Upper lobe of right lung (tissue), 1 donor: ENCODE measurements around the gene STK17A. TPM values are rescaled to one million over a fixed set of nuclear protein-coding genes. Genes with fewer than 3 reads are reported as not detected.

Experiments used
- ATAC-seq: fragments of 200-7000 bp; cut with Tn5 transposase; one replicate; pipeline ENCODE4 v1.9.1; 2020; ENCODE audit warnings: mild to moderate bottlenecking, moderate library complexity
- DNase-seq: peaks from one replicate; pipeline ENCODE4 v3.0.0-alpha.2; 2020
- H3K27ac ChIP-seq: fragments of 200-600 bp; one replicate; pipeline ENCODE4 v1.8.0; 2022
- H3K27me3 ChIP-seq: fragments of 200-600 bp; one replicate; pipeline ENCODE4 v1.8.0; 2022; ENCODE audit warnings: mild to moderate bottlenecking
- H3K36me3 ChIP-seq: fragments of 200-600 bp; one replicate; pipeline ENCODE4 v1.8.0; 2022
- H3K4me1 ChIP-seq: fragments of 200-600 bp; one replicate; pipeline ENCODE4 v1.8.0; 2022
- H3K4me3 ChIP-seq: fragments of 200-600 bp; one replicate; pipeline ENCODE4 v1.8.0; 2022; ENCODE audit warnings: mild to moderate bottlenecking
- H3K9me3 ChIP-seq: fragments of 200-600 bp; one replicate; pipeline ENCODE4 v1.8.0; 2022
- CTCF ChIP-seq: fragments of 200-600 bp; IDR thresholded peaks from one replicate; pipeline ENCODE4 v1.8.0; 2022; ENCODE audit warnings: antibody characterized with exemption
- intact Hi-C: fragments of 100-400 bp; cut with DNase I; formaldehyde crosslinking; loops from one replicate; pipeline ENCODE4 v1.11.0; 2022
- total RNA-seq: library from RNA; stranded (reverse); fragmentation: NEBNext Ultra II Directional; extraction: Animal tissue kit (Norgen Biotek cat#: 25700); gene quantifications from one replicate; pipeline ENCODE4 v1.2.1, GENCODE V29; 2021
- donor health status: DM: no; HTN: yes; CAD: no; lungs with severe emphysema.

STK17A gene
- total RNA-seq, 1 donor from 2014 or later = 35.4 TPM

GRCh38 chr7:43637114-43637806 lies 54.4 kb downstream of the STK17A start:
- DNase-seq (no peak), ATAC-seq (no peak)
- intact Hi-C loops = no loop called here
- no peak overlapping the region for H3K27ac ChIP-seq
- no peak overlapping the region for H3K4me3 ChIP-seq
- no peaks in the 10 kb centered on the region for H3K27me3 ChIP-seq
- H3K4me1 ChIP-seq = peaks cover 27% of the 10 kb centered on the region
- H3K36me3 ChIP-seq = peaks cover 52% of the 10 kb centered on the region
- no peaks in the 10 kb centered on the region for H3K9me3 ChIP-seq
- TF ChIP-seq CTCF = no peak

- Histone ChIP-seq H3K9me3 (no peaks in the 10 kb centered on the region), H3K27me3 (no peaks in the 10 kb centered on the region), H3K27ac (peak overlapping the region; percentile 66), H3K4me1 (peaks cover 27% of the 10 kb centered on the region), H3K4me3 (no peak overlapping the region), H3K36me3 (peaks cover 60% of the 10 kb centered on the region)
- TF ChIP-seq CTCF = no peak
- no peak for DNase-seq
- intact Hi-C loops = no loop called here
- peak; percentile 69 for ATAC-seq
These were observed 57.1 kb downstream of the STK17A start for GRCh38 chr7:43639858-43640491.

- TF ChIP-seq CTCF = no peak
- intact Hi-C loops = no loop called here
- ATAC-seq = no peak
These were observed 57.8 kb downstream of the STK17A start for GRCh38 chr7:43640679-43641078.

GRCh38 chr7:43642897-43643630 lies 60.2 kb downstream of the STK17A start:
- H3K27ac ChIP-seq = no peak overlapping the region
- H3K4me3 ChIP-seq = no peak overlapping the region
- DNase-seq (no peak), ATAC-seq (no peak)
- no peaks in the 10 kb centered on the region for H3K9me3 ChIP-seq
- H3K36me3 ChIP-seq = peaks cover 48% of the 10 kb centered on the region
- H3K27me3 ChIP-seq = no peaks in the 10 kb centered on the region
- peaks cover 48% of the 10 kb centered on the region for H3K4me1 ChIP-seq
- intact Hi-C loops = no loop called here
- no peak for TF ChIP-seq CTCF

More at GRCh38 chr7:43640679-43641078, 57.8 kb downstream of the STK17A start:
- Histone ChIP-seq H3K36me3 (peaks cover 60% of the 10 kb centered on the region), H3K9me3 (no peaks in the 10 kb centered on the region), H3K4me3 (no peak overlapping the region), H3K4me1 (peaks cover 32% of the 10 kb centered on the region), H3K27me3 (no peaks in the 10 kb centered on the region), H3K27ac (peak overlapping the region; percentile 66)
- no peak for DNase-seq

- Histone ChIP-seq H3K4me1 (peaks cover 56% of the 10 kb centered on the region), H3K9me3 (no peaks in the 10 kb centered on the region), H3K36me3 (peaks cover 48% of the 10 kb centered on the region), H3K4me3 (no peak overlapping the region), H3K27ac (no peak overlapping the region), H3K27me3 (no peaks in the 10 kb centered on the region)
- ATAC-seq (no peak), DNase-seq (no peak)
- intact Hi-C loops = no loop called here
- TF ChIP-seq CTCF = no peak
These were observed 60.9 kb downstream of the STK17A start for GRCh38 chr7:43643846-43644245.
